Endodermal cell (in vitro differentiated cells): ENCODE data around the gene ULK3. TPM values are rescaled to one million over a fixed set of nuclear protein-coding genes. Genes with fewer than 3 reads are reported as not detected.

Experiments
- DNase-seq: peaks from one replicate; pipeline ENCODE4 v3.0.0-alpha.2; 2017
- H3K27ac ChIP-seq: 2 replicates; pipeline ENCODE4 v1.5.1; 2013; ENCODE audit warnings: mild to moderate bottlenecking, low read depth, low read length, moderate library complexity
- H3K27me3 ChIP-seq: 2 replicates; pipeline ENCODE4 v1.6.1; 2013; ENCODE audit warnings: mild to moderate bottlenecking, low read length, moderate library complexity; ENCODE audit not compliant: insufficient read depth, control insufficient read depth, poor library complexity, severe bottlenecking
- H3K36me3 ChIP-seq: 2 replicates; pipeline ENCODE4 v1.7.0; 2013; ENCODE audit warnings: mild to moderate bottlenecking, low read length, moderate library complexity; ENCODE audit not compliant: control insufficient read depth, insufficient read depth
- H3K4me1 ChIP-seq: one replicate; pipeline ENCODE4 v1.7.0; 2013; ENCODE audit warnings: low read length; ENCODE audit not compliant: control insufficient read depth, insufficient read depth
- H3K4me3 ChIP-seq: 2 replicates; pipeline ENCODE4 v1.5.1; 2013; ENCODE audit warnings: mild to moderate bottlenecking, low read length, moderate library complexity
- H3K9ac ChIP-seq: 2 replicates; pipeline ENCODE4 v1.6.1; 2013; ENCODE audit warnings: mild to moderate bottlenecking, low read length, moderate library complexity; ENCODE audit not compliant: poor library complexity, severe bottlenecking; ENCODE audit errors: extremely low read depth
- H3K9me3 ChIP-seq: 2 replicates; pipeline ENCODE4 v1.6.1; 2013; ENCODE audit warnings: mild to moderate bottlenecking, low read length, moderate library complexity; ENCODE audit not compliant: control insufficient read depth
- H3K27ac Mint-ChIP-seq: 2 replicates; pipeline ENCODE4 v1.8.0; 2020; ENCODE audit warnings: mixed read lengths
- H3K27me3 Mint-ChIP-seq: 2 replicates; pipeline ENCODE4 v1.8.0; 2021; ENCODE audit warnings: mild to moderate bottlenecking, mixed read lengths; ENCODE audit not compliant: insufficient read depth
- H3K36me3 Mint-ChIP-seq: 2 replicates; pipeline ENCODE4 v1.8.0; 2020; ENCODE audit warnings: low read depth, mixed read lengths
- H3K4me1 Mint-ChIP-seq: 2 replicates; pipeline ENCODE4 v1.8.0; 2020; ENCODE audit warnings: mixed read lengths
- H3K4me3 Mint-ChIP-seq: 2 replicates; pipeline ENCODE4 v1.8.0; 2020; ENCODE audit warnings: mild to moderate bottlenecking, moderate library complexity, mixed read lengths
- H3K9me3 Mint-ChIP-seq: 2 replicates; pipeline ENCODE4 v1.8.0; 2020; ENCODE audit warnings: mild to moderate bottlenecking, mixed read lengths
- CTCF ChIP-seq: fragments of 200-600 bp; sonication (generic); conservative IDR thresholded peaks from 2 replicates; pipeline ENCODE4 v1.5.0; 2021; ENCODE audit warnings: antibody characterized with exemption, mild to moderate bottlenecking
- WGBS, 2 experiments: methylation state at CpG; one replicate each; pipeline versions ENCODE4 v1.1.5 to v1.1.7; 2013; ENCODE audit warnings: missing lambda C conversion rate in 2 of 2, mixed read lengths in 1 of 2; ENCODE audit not compliant: insufficient coverage in 1 of 2, insufficient read length in 1 of 2; 5-methylcytosine and 5-hydroxymethylcytosine counted together
- total RNA-seq, 2 donors: library from RNA; stranded (reverse); fragmentation: NEBNext Ultra II Directional in 1 of 2; extraction: Animal tissue kit (Norgen Biotek cat#: 25700) in 1 of 2; gene quantifications; 2 replicates in 1 of 2; 3 replicates in 1 of 2; pipeline ENCODE4 v1.2.1, GENCODE V29; 2021

The ULK3 gene
- total RNA-seq, 2 donors from 2014 or later: 33.9 to 36.2 TPM

GRCh38 chr15:74815961-74816360 lies 27.0 kb downstream of the ULK3 start:
- Mint-ChIP-seq H3K9me3 (no peaks in the 10 kb centered on the region), H3K27ac (no peak overlapping the region), H3K4me3 (no peak overlapping the region), H3K4me1 (peaks cover 7% of the 10 kb centered on the region), H3K36me3 (no peaks in the 10 kb centered on the region), H3K27me3 (peaks cover 2% of the 10 kb centered on the region)
- WGBS, 2 experiments: 91 to 94% methylated on average over 6 to 15 of the region's 15 CpGs
- Histone ChIP-seq H3K9me3 (no peaks in the 10 kb centered on the region), H3K9ac (no peak overlapping the region), H3K36me3 (no peaks in the 10 kb centered on the region), H3K27me3 (no peaks in the 10 kb centered on the region), H3K4me1 (peaks cover 5% of the 10 kb centered on the region), H3K4me3 (no peak overlapping the region), H3K27ac (no peak overlapping the region)
- no peak for DNase-seq
- TF ChIP-seq CTCF: no peak

- no peak overlapping the region for H3K9ac ChIP-seq
- no peaks in the 10 kb centered on the region for H3K9me3 Mint-ChIP-seq
- no peaks in the 10 kb centered on the region for H3K36me3 ChIP-seq
- no peaks in the 10 kb centered on the region for H3K9me3 ChIP-seq
- H3K4me1 Mint-ChIP-seq: peaks cover 7% of the 10 kb centered on the region
- H3K4me3 ChIP-seq: no peak overlapping the region
- no peak overlapping the region for H3K4me3 Mint-ChIP-seq
- H3K36me3 Mint-ChIP-seq: no peaks in the 10 kb centered on the region
- no peaks in the 10 kb centered on the region for H3K27me3 ChIP-seq
- H3K27me3 Mint-ChIP-seq: peaks cover 2% of the 10 kb centered on the region
- no peak overlapping the region for H3K27ac Mint-ChIP-seq
- H3K27ac ChIP-seq: no peak overlapping the region
- WGBS, 2 experiments: 88 to 89% methylated on average over 6 to 10 of the region's 10 CpGs
- no peaks in the 10 kb centered on the region for H3K4me1 ChIP-seq
- no peak for DNase-seq
- TF ChIP-seq CTCF: no peak
Observed at GRCh38 chr15:74815121-74815934, 27.6 kb downstream of the ULK3 start.

GRCh38 chr15:74812533-74812932 lies 30.4 kb downstream of the ULK3 start, which contains the start of gene LMAN1L:
Gene LMAN1L, plus strand, starts transcription at chr15:74812835. Its CDS starts 20 bp downstream, at chr15:74812855.
- Mint-ChIP-seq H3K36me3 (no peaks in the 10 kb centered on the region), H3K4me3 (no peak within 1 kb of the TSS), H3K27ac (no peak within 1 kb of the TSS), H3K27me3 (peaks cover 2% of the 10 kb centered on the region), H3K9me3 (no peaks in the 10 kb centered on the region), H3K4me1 (peaks cover 11% of the 10 kb centered on the region)
- TF ChIP-seq CTCF: no peak
- H3K27me3 ChIP-seq: no peaks in the 10 kb centered on the region
- no peaks in the 10 kb centered on the region for H3K9me3 ChIP-seq
- no peak within 1 kb of the TSS for H3K9ac ChIP-seq
- no peaks in the 10 kb centered on the region for H3K4me1 ChIP-seq
- H3K4me3 ChIP-seq: no peak within 1 kb of the TSS
- 84 to 91% methylated on average over 7 to 12 of the region's 12 CpGs for WGBS, 2 experiments
- H3K36me3 ChIP-seq: no peaks in the 10 kb centered on the region
- no peak within 1 kb of the TSS for H3K27ac ChIP-seq
- DNase-seq: no peak
